ENCODE measurements around the gene TECPR1.

Gene TECPR1

GRCh38 chr7:98213296-98213887 lies 38.6 kb downstream of the TECPR1 start:
- DNase-seq (ENCODE audit: low read depth): no peak
- no peak for TF ChIP-seq CTCF (IDR thresholded peaks at IDR 0.05; ENCODE audit: control insufficient read depth, extremely low read depth, insufficient read depth)
- no peak overlapping the region for H3K4me3 ChIP-seq (ENCODE audit: low read depth, low read length)

DNA sequence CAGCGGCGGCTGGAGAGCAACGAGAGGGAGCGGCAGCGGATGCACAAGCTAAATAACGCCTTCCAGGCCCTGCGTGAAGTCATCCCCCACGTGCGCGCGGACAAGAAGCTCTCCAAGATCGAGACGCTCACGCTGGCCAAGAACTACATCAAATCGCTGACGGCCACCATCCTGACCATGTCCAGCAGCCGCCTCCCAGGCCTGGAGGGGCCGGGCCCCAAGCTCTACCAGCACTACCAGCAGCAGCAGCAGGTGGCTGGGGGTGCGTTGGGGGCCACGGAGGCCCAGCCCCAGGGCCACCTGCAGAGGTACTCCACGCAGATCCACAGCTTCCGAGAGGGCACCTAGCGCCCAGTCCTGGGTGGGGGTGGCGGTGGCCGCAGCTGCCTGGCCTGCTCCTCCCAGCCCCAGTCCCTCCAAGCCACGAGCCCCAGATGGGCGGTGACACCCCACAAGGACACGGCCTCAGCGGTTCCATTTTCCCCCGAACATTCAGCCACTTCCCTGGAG lies 39.4 kb downstream of the TECPR1 start:
- DNase-seq (ENCODE audit: low read depth): no peak
- TF ChIP-seq CTCF (IDR thresholded peaks at IDR 0.05; ENCODE audit: control insufficient read depth, extremely low read depth, insufficient read depth): no peak
- H3K4me3 ChIP-seq (ENCODE audit: low read depth, low read length): no peak overlapping the region

DNA sequence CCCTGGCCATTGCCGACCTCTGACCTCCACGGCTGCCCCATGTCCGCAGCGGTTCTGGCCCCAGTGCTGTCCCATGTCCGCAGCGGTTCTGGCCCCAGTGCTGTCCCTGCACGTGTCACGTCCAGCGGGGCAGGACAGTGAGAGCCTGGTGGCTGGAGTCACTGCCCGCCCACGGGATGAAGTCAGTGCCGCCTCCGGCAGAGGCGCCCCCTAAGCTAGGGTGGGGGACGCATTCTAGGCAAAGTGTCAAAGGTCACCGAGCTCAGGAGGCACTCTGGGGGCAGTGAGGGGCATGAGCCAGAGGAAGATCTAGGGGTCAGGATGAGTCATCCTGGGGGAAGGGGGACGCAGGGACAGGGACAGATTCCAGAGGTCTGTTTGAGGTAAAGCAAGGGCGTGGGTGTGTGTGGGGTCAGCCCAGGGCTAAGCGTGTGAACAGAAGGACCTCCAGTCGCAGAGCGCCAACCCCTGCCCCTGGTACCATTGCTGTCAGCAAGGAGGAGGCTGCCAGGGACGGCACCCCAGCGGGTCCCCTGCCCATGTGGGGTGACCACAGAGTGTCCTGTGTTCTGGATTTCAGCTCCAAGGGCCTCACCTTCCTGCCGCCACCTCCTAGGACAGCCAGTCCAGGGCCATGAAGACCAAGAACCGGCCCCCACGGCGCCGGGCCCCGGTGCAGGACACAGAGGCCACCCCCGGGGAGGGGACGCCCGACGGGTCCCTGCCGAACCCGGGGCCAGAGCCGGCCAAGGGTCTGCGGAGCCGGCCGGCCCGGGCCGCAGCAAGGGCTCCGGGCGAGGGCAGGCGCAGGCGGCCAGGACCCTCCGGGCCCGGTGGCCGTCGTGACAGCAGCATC lies 40.1 kb downstream of the TECPR1 start:
- TF ChIP-seq CTCF (IDR thresholded peaks at IDR 0.05; ENCODE audit: control insufficient read depth, extremely low read depth, insufficient read depth): no peak
- no peak for DNase-seq (ENCODE audit: low read depth)
- peak overlapping the region; percentile 71 for H3K4me3 ChIP-seq (ENCODE audit: low read depth, low read length)

GRCh38 chr7:98211221-98211675 lies 40.8 kb downstream of the TECPR1 start, which contains the start of gene BHLHA15:
Gene BHLHA15 (plus strand): TSS chr7:98211439. CDS start chr7:98212310, 871 bp downstream.
- DNase-seq (ENCODE audit: low read depth): no peak
- peak within 1 kb of the TSS; percentile 71 for H3K4me3 ChIP-seq (ENCODE audit: low read depth, low read length)
- TF ChIP-seq CTCF (IDR thresholded peaks at IDR 0.05; ENCODE audit: control insufficient read depth, extremely low read depth, insufficient read depth): no peak

DNA sequence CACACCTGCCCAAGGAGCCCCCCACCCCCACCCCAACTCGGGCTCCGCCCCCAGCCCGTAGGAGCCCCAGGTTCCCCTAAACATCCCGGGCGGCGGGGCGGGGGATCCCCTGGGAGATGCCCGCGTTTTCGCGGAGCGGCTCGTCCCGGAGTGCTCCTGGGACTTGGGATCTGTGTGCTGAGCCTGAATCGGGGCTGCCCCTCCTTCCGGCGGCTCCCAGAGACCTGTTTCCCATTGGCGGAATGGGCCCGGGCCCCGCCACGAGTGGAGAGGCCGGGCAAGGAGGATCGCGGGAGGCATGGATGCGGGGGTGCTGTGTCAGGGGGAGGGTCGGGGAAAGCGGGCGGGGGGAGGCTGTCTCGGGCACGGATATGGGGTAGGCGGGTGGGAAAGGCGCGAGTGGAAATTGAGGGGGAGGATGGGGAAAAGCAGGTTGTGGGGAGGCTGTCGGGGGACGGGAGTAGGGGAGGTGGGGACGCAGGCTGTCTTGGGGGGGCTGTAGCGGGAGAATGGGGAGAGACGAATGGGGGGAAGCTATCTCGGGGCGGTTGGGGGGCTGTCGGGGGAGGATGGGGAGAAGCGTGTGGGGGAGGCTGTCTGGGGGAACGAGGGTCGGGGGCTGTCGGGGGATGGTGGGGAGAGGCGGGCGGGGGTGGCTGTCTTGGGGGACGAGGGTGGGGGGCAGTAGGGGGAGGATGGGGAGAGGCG lies 41.4 kb downstream of the TECPR1 start:
- no peak for TF ChIP-seq CTCF (IDR thresholded peaks at IDR 0.05; ENCODE audit: control insufficient read depth, extremely low read depth, insufficient read depth)
- H3K4me3 ChIP-seq (ENCODE audit: low read depth, low read length): no peak overlapping the region
- DNase-seq (ENCODE audit: low read depth): no peak

DNA sequence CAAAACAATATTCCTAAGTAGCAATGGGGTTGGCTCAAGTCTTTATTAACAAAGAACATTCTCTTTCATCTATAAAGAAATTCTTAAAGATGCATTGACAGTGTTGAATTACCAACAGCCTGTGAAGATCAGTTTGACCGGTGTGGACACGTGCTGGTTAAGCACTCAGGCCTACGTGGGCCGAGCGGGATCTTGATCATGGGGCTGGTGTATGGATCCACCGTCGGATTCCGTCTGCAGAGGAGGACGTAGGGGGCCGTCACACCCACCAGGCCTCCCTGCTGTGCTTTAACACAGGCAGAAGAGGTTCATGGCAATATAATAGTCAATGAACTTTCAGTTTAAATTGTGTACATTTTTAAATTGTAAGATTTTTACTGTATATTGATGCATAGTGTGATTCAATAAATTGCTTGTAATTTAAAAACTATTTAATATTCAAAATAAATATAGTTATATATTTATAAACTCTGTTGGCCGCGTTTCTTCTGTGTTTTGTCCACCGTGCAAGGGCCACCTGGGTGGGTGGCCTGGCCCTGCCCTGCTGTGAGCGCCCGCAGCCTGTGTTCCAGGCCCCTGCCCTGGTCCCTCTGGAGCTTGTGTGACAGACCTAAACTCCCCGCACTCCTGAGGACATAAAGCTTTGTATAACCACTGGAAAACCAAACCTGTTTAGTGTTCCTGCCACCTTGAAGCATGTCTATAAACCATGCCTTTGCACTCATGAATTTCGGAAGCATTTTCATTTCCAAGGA lies 42.7 kb downstream of the TECPR1 start:
- no peak overlapping the region for H3K4me3 ChIP-seq (ENCODE audit: low read depth, low read length)
- TF ChIP-seq CTCF (IDR thresholded peaks at IDR 0.05; ENCODE audit: control insufficient read depth, extremely low read depth, insufficient read depth): no peak
- DNase-seq (ENCODE audit: low read depth): no peak

All from LNCaP clone FGC (cell line).